ENCODE results near the gene IGFBP5.
A peak's percentile ranks its signal among the peaks of the same experiment; 100 is the strongest.

Gene IGFBP5

GRCh38 chr2:216713691-216714336, 18.5 kb upstream of the IGFBP5 start:
- no peak for DNase-seq (ENCODE audit: low spot score)

- DNase-seq (ENCODE audit: low spot score): no peak
Observed at GRCh38 chr2:216711348-216711747, 16.0 kb upstream of the IGFBP5 start.

GRCh38 chr2:216710551-216711301, 15.4 kb upstream of the IGFBP5 start:
- DNase-seq (ENCODE audit: low spot score): no peak

- DNase-seq (ENCODE audit: low spot score): no peak
Observed at GRCh38 chr2:216702756-216703155, 7.4 kb upstream of the IGFBP5 start.

- no peak for DNase-seq (ENCODE audit: low spot score)
Observed at GRCh38 chr2:216701544-216701943, 6.2 kb upstream of the IGFBP5 start.

GRCh38 chr2:216700781-216701180, 5.4 kb upstream of the IGFBP5 start:
- DNase-seq (ENCODE audit: low spot score): no peak

- DNase-seq (ENCODE audit: low spot score): no peak
Observed at GRCh38 chr2:216700088-216700567, 4.8 kb upstream of the IGFBP5 start.

- peak; percentile 73 for DNase-seq (ENCODE audit: low spot score)
Observed at GRCh38 chr2:216698895-216699294, 3.5 kb upstream of the IGFBP5 start.

GRCh38 chr2:216698293-216698692, 2.9 kb upstream of the IGFBP5 start:
- no peak for DNase-seq (ENCODE audit: low spot score)

- peak; percentile 55 for DNase-seq (ENCODE audit: low spot score)
Observed at GRCh38 chr2:216696751-216697560, 1.6 kb upstream of the IGFBP5 start.

GRCh38 chr2:216696321-216696720, 972 bp upstream of the IGFBP5 start:
- no peak for DNase-seq (ENCODE audit: low spot score)

GRCh38 chr2:216694826-216695217, 527 bp downstream of the IGFBP5 start:
- no peak for DNase-seq (ENCODE audit: low spot score)

GRCh38 chr2:216694082-216694825, 1.1 kb downstream of the IGFBP5 start:
- DNase-seq (ENCODE audit: low spot score): no peak

GRCh38 chr2:216693414-216694080, 1.8 kb downstream of the IGFBP5 start:
- no peak for DNase-seq (ENCODE audit: low spot score)

GRCh38 chr2:216692636-216693413, 2.5 kb downstream of the IGFBP5 start:
- DNase-seq (ENCODE audit: low spot score): peak; percentile 50

- DNase-seq (ENCODE audit: low spot score): no peak
Observed at GRCh38 chr2:216690853-216691741, 4.3 kb downstream of the IGFBP5 start.

- DNase-seq (ENCODE audit: low spot score): no peak
Observed at GRCh38 chr2:216690456-216690852, 4.9 kb downstream of the IGFBP5 start.

GRCh38 chr2:216689397-216689796, 6.0 kb downstream of the IGFBP5 start:
- no peak for DNase-seq (ENCODE audit: low spot score)

GRCh38 chr2:216688731-216689340, 6.5 kb downstream of the IGFBP5 start:
- DNase-seq (ENCODE audit: low spot score): no peak
